Esophagus muscularis mucosa (tissue), 4 donors: ENCODE results near the gene LMNTD2. TPM values are rescaled to one million over a fixed set of nuclear protein-coding genes. Genes with fewer than 3 reads are reported as not detected.

ENCODE experiments used
- DNase-seq: peaks from one replicate; pipeline ENCODE4 v3.0.0-alpha.2; 2017; ENCODE audit errors: extremely low spot score
- H3K27ac ChIP-seq, 4 donors: fragments of 200-600 bp; sonication (generic); replicated peaks in 1 of 4; 1 replicate in 3 of 4; 2 replicates in 1 of 4; pipeline ENCODE4 v1.5.1; 2016 to 2019; ENCODE audit warnings: mild to moderate bottlenecking in 1 of 4
- H3K27me3 ChIP-seq, 4 donors: fragments of 200-600 bp; sonication (generic); one replicate each; pipeline versions ENCODE4 v1.5.1 to v1.6.0; 2016 to 2019
- H3K36me3 ChIP-seq, 4 donors: fragments of 200-600 bp; sonication (generic); one replicate each; pipeline ENCODE4 v1.5.1; 2016 to 2019
- H3K4me1 ChIP-seq, 4 donors: fragments of 200-600 bp; sonication (generic); one replicate each; pipeline ENCODE4 v1.5.1; 2016 to 2019
- H3K4me3 ChIP-seq, 4 donors: fragments of 200-600 bp; sonication (generic); 1 replicate in 2 of 4; 2 replicates in 2 of 4; pipeline ENCODE4 v1.5.1; 2016 to 2019; ENCODE audit warnings: mild to moderate bottlenecking in 4 of 4, moderate library complexity in 1 of 4
- H3K9me3 ChIP-seq, 4 donors: fragments of 200-600 bp; sonication (generic); 1 replicate in 3 of 4; 2 replicates in 1 of 4; pipeline ENCODE4 v1.5.1; 2016 to 2019
- CTCF ChIP-seq, 3 experiments: fragments of 200-600 bp in 2 of 3; fragments of 450-650 bp in 1 of 3; sonication (generic) in 2 of 3; IDR thresholded peaks; one replicate each; pipeline ENCODE4 v1.5.1; 2017 to 2019; ENCODE audit warnings: antibody characterized with exemption in 3 of 3, mild to moderate bottlenecking in 2 of 3, moderate library complexity in 1 of 3
- EP300 ChIP-seq: sonication (generic); formaldehyde crosslinking; IDR thresholded peaks from one replicate; pipeline ENCODE4 v1.6.1; 2017; ENCODE audit warnings: antibody characterized with exemption
- POLR2A ChIP-seq: fragments of 450-650 bp; IDR thresholded peaks from one replicate; pipeline ENCODE4 v1.6.1; 2017; ENCODE audit warnings: antibody characterized with exemption, moderate library complexity, mild to moderate bottlenecking, low read depth
- POLR2AphosphoS5 ChIP-seq, 2 donors: sonication (generic); formaldehyde crosslinking; IDR thresholded peaks; one replicate each; pipeline ENCODE4 v1.6.1; 2017; ENCODE audit warnings: antibody characterized with exemption in 2 of 2
- WGBS: methylation state at CpG from one replicate; pipeline ENCODE4 v1.1.5; 2018; 5-methylcytosine and 5-hydroxymethylcytosine counted together
- intact Hi-C: fragments of 100-400 bp; cut with DNase I; formaldehyde crosslinking; loops from one replicate; pipeline ENCODE4 v1.15.1; 2023
- total RNA-seq, 4 donors: library from RNA; depleted of rRNA; stranded (reverse); fragments of >200 nt; gene quantifications; one replicate each; pipeline versions ENCODE4 v1.1.0 to v1.2.1, GENCODE V29; 2016

The LMNTD2 gene
- total RNA-seq, 4 donors from 2014 or later = 0.52 to 3.1 (median 1.7) TPM

GRCh38 chr11:535519-536454 lies 24.8 kb downstream of the LMNTD2 start, which contains the start of gene HRAS:
Gene HRAS (minus strand): TSS chr11:535576.
- H3K4me3 ChIP-seq = peak within 1 kb of the TSS; percentile 74 to 93 (median 90)
- H3K9me3 ChIP-seq = no peaks in the 10 kb centered on the region
- TF ChIP-seq POLR2AphosphoS5 (IDR thresholded peaks at IDR 0.05) (peak; percentile 81 to 83), POLR2A (no peak)
- peak within 1 kb of the TSS; percentile 72 to 89 (median 84) for H3K27ac ChIP-seq
- peaks cover 0 to 36% (median 9%) of the 10 kb centered on the region in 4 donors for H3K27me3 ChIP-seq
- WGBS = 17% methylated on average over 12 of the region's 97 CpGs
- DNase-seq = peak; percentile 98
- intact Hi-C loops = no loop called here
- peaks cover 21 to 31% (median 31%) of the 10 kb centered on the region in 4 donors for H3K36me3 ChIP-seq
- H3K4me1 ChIP-seq = peaks cover 30 to 47% (median 45%) of the 10 kb centered on the region in 4 donors

- peak overlapping the region; percentile 74 to 93 (median 90) for H3K4me3 ChIP-seq
- no peak for DNase-seq
- TF ChIP-seq EP300 (no peak), POLR2A (no peak), CTCF (IDR thresholded peaks at IDR 0.05) (no peak), POLR2AphosphoS5 (IDR thresholded peaks at IDR 0.05) (no peak)
- no CpG with 5 or more reads among the region's 56 CpGs for WGBS
- H3K27ac ChIP-seq = peak overlapping the region; percentile 64 to 75 (median 70)
- H3K4me1 ChIP-seq = peaks cover 30 to 47% (median 45%) of the 10 kb centered on the region in 4 donors
- H3K27me3 ChIP-seq = peaks cover 0 to 30% (median 9%) of the 10 kb centered on the region in 4 donors
- H3K36me3 ChIP-seq = peaks cover 21 to 35% (median 32%) of the 10 kb centered on the region in 4 donors
- H3K9me3 ChIP-seq = no peaks in the 10 kb centered on the region
- intact Hi-C loops = no loop called here
Measured at GRCh38 chr11:535210-535518, 25.4 kb downstream of the LMNTD2 start.

- intact Hi-C loops = no loop called here
- 0% methylated on average over 5 of the region's 66 CpGs for WGBS
Measured at GRCh38 chr11:534396-535209, 25.9 kb downstream of the LMNTD2 start.

GRCh38 chr11:533586-534395 lies 26.7 kb downstream of the LMNTD2 start:
- intact Hi-C loops = no loop called here
- DNase-seq = no peak
- WGBS = 94% methylated on average over 23 of the region's 37 CpGs

More at GRCh38 chr11:534396-535209, 25.9 kb downstream of the LMNTD2 start:
- H3K4me1 ChIP-seq = peaks cover 30 to 47% (median 45%) of the 10 kb centered on the region in 4 donors
- no peak for TF ChIP-seq CTCF (IDR thresholded peaks at IDR 0.05)
- no peak for TF ChIP-seq EP300
- TF ChIP-seq POLR2A = no peak
- no peak for TF ChIP-seq POLR2AphosphoS5 (IDR thresholded peaks at IDR 0.05)
- no peaks in the 10 kb centered on the region for H3K9me3 ChIP-seq
- peak overlapping the region; percentile 74 to 93 (median 90) for H3K4me3 ChIP-seq
- peaks cover 0 to 25% (median 9%) of the 10 kb centered on the region in 4 donors for H3K27me3 ChIP-seq
- H3K27ac ChIP-seq = peak overlapping the region; percentile 64 to 75 (median 70)
- H3K36me3 ChIP-seq = peaks cover 21 to 35% (median 32%) of the 10 kb centered on the region in 4 donors
- no peak for DNase-seq

More at GRCh38 chr11:533586-534395, 26.7 kb downstream of the LMNTD2 start:
- Histone ChIP-seq H3K4me1 (peaks cover 30 to 47% (median 45%) of the 10 kb centered on the region in 4 donors), H3K27ac (no peak overlapping the region), H3K4me3 (peak overlapping the region; percentile 74 to 93 (median 90)), H3K9me3 (no peaks in the 10 kb centered on the region), H3K27me3 (peaks cover 0 to 22% (median 9%) of the 10 kb centered on the region in 4 donors), H3K36me3 (peaks cover 21 to 35% (median 32%) of the 10 kb centered on the region in 4 donors)
- TF ChIP-seq POLR2AphosphoS5 (IDR thresholded peaks at IDR 0.05) = no peak
- TF ChIP-seq EP300 = no peak
- no peak for TF ChIP-seq POLR2A
- TF ChIP-seq CTCF (IDR thresholded peaks at IDR 0.05) = no peak
